GM23338 (cell line): Measurements from ENCODE around the gene ACOX3.

Source experiments
- CREB1 ChIP-seq: fragments of 250-450 bp; sonication (Bioruptor Pico); IDR thresholded peaks from 2 replicates; pipeline ENCODE4 v1.5.0; 2020; ENCODE audit warnings: low read depth, mild to moderate bottlenecking, moderate library complexity
- CTCF ChIP-seq, 2 experiments: fragments of 200-600 bp in 1 of 2; sonication (generic) in 1 of 2; conservative IDR thresholded peaks; 2 replicates each; pipeline versions ENCODE4 v1.5.1 to v1.6.1; 2016 to 2017; ENCODE audit warnings: antibody characterized with exemption in 2 of 2, low read depth in 2 of 2, mild to moderate bottlenecking in 2 of 2, moderate library complexity in 1 of 2
- ETS1 ChIP-seq: IDR thresholded peaks from 2 replicates; pipeline ENCODE4 v1.6.1; 2016; ENCODE audit warnings: antibody characterized with exemption
- EZH2 ChIP-seq: fragments of 200-600 bp; sonication (generic); IDR thresholded peaks from one replicate; pipeline ENCODE4 v1.8.0; 2017; ENCODE audit warnings: antibody characterized with exemption, mild to moderate bottlenecking, low read depth; ENCODE audit not compliant: unreplicated experiment
- JUNB ChIP-seq: IDR thresholded peaks from one replicate; pipeline ENCODE4 v1.6.1; 2016; ENCODE audit warnings: antibody characterized with exemption; ENCODE audit not compliant: unreplicated experiment
- POLR2AphosphoS5 ChIP-seq: IDR thresholded peaks from 2 replicates; pipeline ENCODE4 v1.6.1; 2016; ENCODE audit warnings: antibody characterized with exemption, low read depth
- REST ChIP-seq: IDR thresholded peaks from one replicate; pipeline ENCODE4 v1.6.1; 2018; ENCODE audit warnings: antibody characterized with exemption; ENCODE audit not compliant: unreplicated experiment

GRCh38 chr4:8488791-8489369 lies 48.4 kb upstream of the ACOX3 start:
- TF ChIP-seq CTCF (conservative IDR thresholded peaks at IDR 0.05; ENCODE audit: low read depth in 2 of 2) (no peak), ETS1 (no peak), CREB1 (no peak), EZH2 (no peak), JUNB (no peak), REST (no peak), POLR2AphosphoS5 (no peak)
